Measurements from ENCODE around the gene CENPF.

DNA sequence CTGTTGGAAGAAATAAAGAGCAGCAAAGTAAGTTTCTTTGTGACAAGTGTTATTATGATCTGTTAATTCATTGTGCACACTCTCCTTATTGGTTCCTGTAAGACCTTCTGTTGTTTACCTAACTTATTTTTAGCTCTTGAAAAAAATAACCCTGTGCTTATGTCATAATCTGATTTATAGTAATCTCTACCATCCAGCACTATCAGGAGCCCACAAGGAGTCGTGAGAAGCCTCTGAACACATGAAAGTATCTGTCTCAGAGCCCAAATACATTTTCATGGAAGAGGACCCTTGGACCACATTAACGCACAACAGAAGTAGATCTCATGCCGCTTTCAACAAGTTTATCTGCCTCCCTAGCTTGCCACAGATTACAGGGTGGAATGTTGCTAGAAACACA is 45.8 kb downstream of the CENPF start:
- TF ChIP-seq, protein P1, sequence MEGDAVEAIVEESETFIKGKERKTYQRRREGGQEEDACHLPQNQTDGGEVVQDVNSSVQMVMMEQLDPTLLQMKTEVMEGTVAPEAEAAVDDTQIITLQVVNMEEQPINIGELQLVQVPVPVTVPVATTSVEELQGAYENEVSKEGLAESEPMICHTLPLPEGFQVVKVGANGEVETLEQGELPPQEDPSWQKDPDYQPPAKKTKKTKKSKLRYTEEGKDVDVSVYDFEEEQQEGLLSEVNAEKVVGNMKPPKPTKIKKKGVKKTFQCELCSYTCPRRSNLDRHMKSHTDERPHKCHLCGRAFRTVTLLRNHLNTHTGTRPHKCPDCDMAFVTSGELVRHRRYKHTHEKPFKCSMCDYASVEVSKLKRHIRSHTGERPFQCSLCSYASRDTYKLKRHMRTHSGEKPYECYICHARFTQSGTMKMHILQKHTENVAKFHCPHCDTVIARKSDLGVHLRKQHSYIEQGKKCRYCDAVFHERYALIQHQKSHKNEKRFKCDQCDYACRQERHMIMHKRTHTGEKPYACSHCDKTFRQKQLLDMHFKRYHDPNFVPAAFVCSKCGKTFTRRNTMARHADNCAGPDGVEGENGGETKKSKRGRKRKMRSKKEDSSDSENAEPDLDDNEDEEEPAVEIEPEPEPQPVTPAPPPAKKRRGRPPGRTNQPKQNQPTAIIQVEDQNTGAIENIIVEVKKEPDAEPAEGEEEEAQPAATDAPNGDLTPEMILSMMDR (IDR thresholded peaks at IDR 0.05) = no peak
- TF ChIP-seq EP300 (IDR thresholded peaks at IDR 0.05) = no peak
- TF ChIP-seq POLR2A (IDR thresholded peaks at IDR 0.05) = no peak
